Adrenal gland (tissue), 5 donors: ENCODE results near the gene RIPK3.

Experiments
- POLR2A ChIP-seq, 2 donors: fragments of 450-650 bp; IDR thresholded peaks; one replicate each; pipeline ENCODE4 v1.6.1; 2017; ENCODE audit warnings: antibody characterized with exemption in 2 of 2, mild to moderate bottlenecking in 2 of 2, moderate library complexity in 1 of 2
- TF ChIP-seq, protein P1 (sequence below), 6 experiments: fragments of 450-650 bp in 4 of 6; fragments of 200-600 bp in 2 of 6; sonication (generic) in 1 of 6; IDR thresholded peaks; 1 replicate in 5 of 6; 2 replicates in 1 of 6; pipeline versions ENCODE4 v1.5.1 to v1.8.0; 2016 to 2021; ENCODE audit warnings: antibody characterized with exemption in 6 of 6, mild to moderate bottlenecking in 2 of 6, moderate library complexity in 1 of 6
- donor health status: DM: no; HTN: no; CAD: no.

GRCh38 chr14:24325041-24325530 is 14.7 kb downstream of the RIPK3 start:
- TF ChIP-seq, protein P1, sequence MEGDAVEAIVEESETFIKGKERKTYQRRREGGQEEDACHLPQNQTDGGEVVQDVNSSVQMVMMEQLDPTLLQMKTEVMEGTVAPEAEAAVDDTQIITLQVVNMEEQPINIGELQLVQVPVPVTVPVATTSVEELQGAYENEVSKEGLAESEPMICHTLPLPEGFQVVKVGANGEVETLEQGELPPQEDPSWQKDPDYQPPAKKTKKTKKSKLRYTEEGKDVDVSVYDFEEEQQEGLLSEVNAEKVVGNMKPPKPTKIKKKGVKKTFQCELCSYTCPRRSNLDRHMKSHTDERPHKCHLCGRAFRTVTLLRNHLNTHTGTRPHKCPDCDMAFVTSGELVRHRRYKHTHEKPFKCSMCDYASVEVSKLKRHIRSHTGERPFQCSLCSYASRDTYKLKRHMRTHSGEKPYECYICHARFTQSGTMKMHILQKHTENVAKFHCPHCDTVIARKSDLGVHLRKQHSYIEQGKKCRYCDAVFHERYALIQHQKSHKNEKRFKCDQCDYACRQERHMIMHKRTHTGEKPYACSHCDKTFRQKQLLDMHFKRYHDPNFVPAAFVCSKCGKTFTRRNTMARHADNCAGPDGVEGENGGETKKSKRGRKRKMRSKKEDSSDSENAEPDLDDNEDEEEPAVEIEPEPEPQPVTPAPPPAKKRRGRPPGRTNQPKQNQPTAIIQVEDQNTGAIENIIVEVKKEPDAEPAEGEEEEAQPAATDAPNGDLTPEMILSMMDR (IDR thresholded peaks at IDR 0.05), result no peak
- no peak for TF ChIP-seq POLR2A (IDR thresholded peaks at IDR 0.05)
